GM18508 (cell line): ENCODE measurements around the gene NEU4.
"Not testable (repeated sequence)": the region's sequence is repeated elsewhere in the genome, so short reads cannot be mapped to it uniquely, and the experiment has no call there.

Source experiments
- ATAC-seq: cut with Tn5 transposase; IDR thresholded peaks from one replicate; pipeline ENCODE4 v1.9.1; 2021; ENCODE audit warnings: moderate number of reproducible peaks; ENCODE audit not compliant: insufficient read depth, unreplicated experiment

Gene NEU4

GRCh38 chr2:241774419-241775222, 34.4 kb upstream of the NEU4 start:
- no peak for ATAC-seq

GRCh38 chr2:241775223-241776177, 33.5 kb upstream of the NEU4 start:
- no peak for ATAC-seq

DNA sequence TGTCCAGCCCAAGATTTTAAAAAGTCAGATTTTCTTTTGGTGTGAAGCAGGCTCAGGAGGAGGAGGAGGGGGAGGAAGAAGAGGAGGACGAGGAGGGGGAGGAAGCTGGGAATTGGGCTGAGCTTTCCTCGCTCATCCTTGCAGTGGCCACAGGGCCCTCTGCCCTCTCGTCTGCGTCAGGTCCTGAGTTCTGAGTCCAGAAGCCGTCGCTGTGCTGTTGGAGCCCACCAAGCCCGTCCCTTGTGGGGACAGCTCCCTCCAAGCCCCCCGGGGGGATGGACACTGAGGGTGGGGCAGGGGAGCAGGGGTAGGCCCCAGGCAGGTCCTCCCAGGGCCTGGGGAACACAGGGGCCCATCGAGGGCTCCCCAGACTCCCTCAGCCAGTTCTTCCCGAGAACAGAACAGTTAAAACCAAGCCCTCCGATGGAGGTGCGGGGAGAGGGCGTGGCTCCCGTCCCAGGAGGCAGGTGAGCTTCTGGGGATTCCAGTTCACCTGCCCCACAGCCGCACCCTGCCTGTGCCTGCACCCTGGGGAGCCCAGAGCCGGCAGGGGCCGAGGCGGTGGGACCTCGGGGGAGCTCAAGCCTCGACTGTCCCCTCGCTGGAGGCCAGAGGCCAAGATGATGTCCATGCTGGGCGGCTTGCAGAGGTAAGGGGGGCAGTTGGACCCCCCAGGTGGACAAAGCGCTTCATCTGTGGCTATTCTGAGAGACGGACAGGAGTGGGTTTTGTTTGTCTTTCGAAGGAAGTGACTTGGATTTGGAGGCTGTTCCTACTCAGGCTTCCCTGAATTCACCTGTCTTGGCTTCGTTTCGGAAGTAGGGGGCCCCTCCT, 32.4 kb upstream of the NEU4 start, which contains the start of gene GAL3ST2:
TSS of gene GAL3ST2 (plus strand) at position 487 of the 834 bp plus-strand sequence. CDS start at position 621, 134 bp downstream.
- ATAC-seq = no peak

DNA sequence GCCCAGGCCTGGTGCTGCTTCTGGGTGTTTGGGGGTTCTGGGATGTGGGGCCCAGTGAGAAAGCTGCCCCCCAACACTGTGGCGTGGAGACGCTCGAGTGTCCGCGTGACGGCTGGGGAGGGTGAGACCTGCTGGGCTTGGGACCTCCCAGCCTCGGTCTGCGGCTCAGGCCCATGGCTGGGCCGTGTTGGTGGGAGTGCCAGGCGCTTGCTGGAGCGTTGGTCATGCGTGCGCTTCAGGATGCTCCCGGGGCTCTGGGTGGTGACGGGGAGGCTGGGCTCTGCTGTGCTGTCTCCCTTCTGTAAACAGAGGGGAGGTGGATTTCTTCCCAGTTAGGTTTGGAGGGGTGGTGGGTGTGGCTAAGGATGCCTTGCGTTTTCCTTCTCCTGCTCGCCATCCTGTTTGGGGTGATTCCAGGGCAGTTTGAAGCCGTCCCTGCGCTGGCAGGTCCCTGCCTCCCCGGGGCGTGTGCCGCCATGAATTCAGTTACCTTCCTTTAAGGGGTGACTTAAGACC, 31.8 kb upstream of the NEU4 start:
- no peak for ATAC-seq

- no peak for ATAC-seq
Observed at GRCh38 chr2:241777686-241778627, 31.0 kb upstream of the NEU4 start.

DNA sequence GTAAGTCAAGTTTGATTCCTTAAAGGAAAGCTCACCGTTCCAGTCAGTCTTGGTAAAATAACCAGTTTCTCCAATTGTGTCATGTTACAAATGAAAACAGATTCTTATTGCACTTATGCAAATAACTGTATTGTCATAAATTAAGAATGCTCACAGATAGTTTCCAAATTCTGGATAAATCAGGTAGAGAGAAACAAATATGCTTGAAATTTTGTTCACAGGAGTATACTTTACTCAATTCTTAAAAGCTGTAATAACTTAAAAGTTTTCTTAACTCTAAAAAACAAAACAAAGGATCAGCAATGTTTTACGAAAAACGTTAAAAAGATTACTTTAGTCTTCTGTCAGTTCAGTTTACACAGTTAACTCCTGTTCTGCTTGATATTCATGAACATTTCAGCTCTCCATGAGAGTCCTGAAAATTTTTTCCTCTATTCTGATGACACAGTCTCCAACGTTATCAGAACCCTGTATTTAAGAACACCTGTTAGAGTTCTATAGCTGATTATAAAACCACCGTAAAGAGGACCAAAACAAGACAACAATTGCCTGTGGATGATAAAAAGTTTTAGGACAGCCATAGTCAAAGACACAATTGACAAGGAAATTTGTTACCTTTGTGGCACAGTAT, 27.9 kb upstream of the NEU4 start:
- ATAC-seq = no peak

- not testable (repeated sequence) for ATAC-seq
Observed at GRCh38 chr2:241782053-241782452, 26.9 kb upstream of the NEU4 start.

- no peak for ATAC-seq
Observed at GRCh38 chr2:241788135-241788534, 20.9 kb upstream of the NEU4 start.

DNA sequence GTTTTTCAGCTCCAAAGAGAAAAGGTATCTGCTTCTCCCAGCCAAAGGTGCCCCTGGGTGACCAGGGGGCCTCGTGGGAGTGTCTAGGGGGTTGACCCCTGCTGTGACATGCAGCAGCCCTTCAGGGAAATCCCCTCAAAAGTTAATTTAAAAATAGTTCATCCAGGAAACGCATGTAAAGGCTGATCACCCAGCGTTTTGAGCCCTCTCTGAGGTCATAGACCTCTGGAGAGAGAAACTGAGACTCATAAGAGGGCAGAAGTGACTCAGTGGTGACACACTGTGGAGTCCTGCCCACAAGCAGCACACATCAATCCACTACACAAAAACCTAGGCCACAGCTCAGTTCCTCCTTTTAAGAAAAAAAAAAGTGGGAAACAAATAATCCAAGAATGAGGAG, 20.4 kb upstream of the NEU4 start:
- ATAC-seq = no peak

GRCh38 chr2:241791385-241791784, 17.6 kb upstream of the NEU4 start:
- not testable (repeated sequence) for ATAC-seq

- ATAC-seq = no peak
Observed at GRCh38 chr2:241793385-241793784, 15.6 kb upstream of the NEU4 start.

GRCh38 chr2:241794250-241794823, 14.7 kb upstream of the NEU4 start:
- ATAC-seq = no peak

- no peak for ATAC-seq
Observed at GRCh38 chr2:241795021-241795999, 13.7 kb upstream of the NEU4 start.

DNA sequence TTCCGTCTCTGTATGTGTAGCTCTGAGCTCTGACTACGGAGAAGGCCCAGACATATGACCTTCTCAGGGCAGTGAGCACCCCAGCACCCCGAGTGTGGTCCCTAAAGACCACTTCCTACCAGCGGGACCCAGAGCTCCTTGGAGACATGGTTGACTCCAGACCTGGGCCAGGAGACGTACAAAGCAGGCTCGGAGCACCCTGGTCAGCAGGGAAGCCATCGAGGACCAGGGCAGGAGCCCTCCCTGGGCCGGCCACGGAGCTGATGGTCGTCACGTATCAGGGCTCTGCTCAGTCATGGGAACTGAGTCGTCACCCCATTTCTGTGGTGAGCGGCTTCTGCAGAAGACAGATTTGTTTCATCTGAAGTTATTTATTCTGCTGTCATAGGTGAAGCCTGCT, 12.8 kb upstream of the NEU4 start:
- ATAC-seq = no peak

GRCh38 chr2:241796610-241797138, 12.3 kb upstream of the NEU4 start:
- ATAC-seq = no peak

DNA sequence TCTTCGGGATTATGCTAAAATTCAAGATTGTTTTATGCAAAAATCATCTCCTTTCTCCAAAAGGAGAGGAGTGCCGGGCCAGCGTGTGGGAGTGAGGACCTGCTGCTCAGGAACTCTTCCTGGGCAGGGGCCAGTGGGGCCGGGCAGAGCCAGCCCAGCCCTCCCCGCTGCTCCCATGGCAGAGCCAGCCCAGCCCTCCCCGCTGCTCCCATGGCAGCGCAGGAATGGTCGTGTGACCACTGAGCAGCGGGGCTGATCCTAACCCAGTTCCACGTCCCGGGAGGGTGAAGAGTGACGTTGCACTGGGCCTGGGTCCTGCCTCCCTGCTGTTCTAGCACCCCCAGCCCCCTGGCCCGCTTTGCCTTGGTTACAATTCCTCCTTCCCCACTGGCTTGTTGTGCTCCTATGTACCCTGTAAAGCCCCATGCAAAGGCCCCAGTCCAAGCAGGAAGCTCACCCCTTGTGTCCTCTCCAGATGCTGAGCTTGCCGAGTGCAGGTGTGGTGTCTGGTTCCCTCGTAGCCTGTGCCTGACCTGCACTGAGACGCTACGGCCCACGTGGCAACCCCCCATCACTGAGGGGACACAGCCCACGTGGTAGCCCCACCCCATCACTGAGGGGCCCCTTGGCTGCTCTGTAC, 11.4 kb upstream of the NEU4 start:
- ATAC-seq = no peak
